Suprapubic skin (tissue), 4 donors: ENCODE measurements around the gene AQP3.

ENCODE experiments used
- EP300 ChIP-seq: sonication (generic); formaldehyde crosslinking; IDR thresholded peaks from one replicate; pipeline ENCODE4 v1.6.1; 2017; ENCODE audit warnings: antibody characterized with exemption
- POLR2A ChIP-seq, 2 donors: fragments of 450-650 bp; IDR thresholded peaks; one replicate each; pipeline ENCODE4 v1.6.1; 2017; ENCODE audit warnings: antibody characterized with exemption in 2 of 2, mild to moderate bottlenecking in 2 of 2, moderate library complexity in 2 of 2
- POLR2AphosphoS5 ChIP-seq, 3 donors: sonication (generic); formaldehyde crosslinking; IDR thresholded peaks; one replicate each; pipeline ENCODE4 v1.6.1; 2017; ENCODE audit warnings: antibody characterized with exemption in 3 of 3
- TF ChIP-seq, protein P1 (sequence below), 2 donors: fragments of 200-600 bp in 1 of 2; fragments of 450-650 bp in 1 of 2; sonication (generic) in 1 of 2; IDR thresholded peaks; one replicate each; pipeline ENCODE4 v1.5.1; 2016 to 2019; ENCODE audit warnings: antibody characterized with exemption in 2 of 2, mild to moderate bottlenecking in 1 of 2, moderate library complexity in 1 of 2

DNA sequence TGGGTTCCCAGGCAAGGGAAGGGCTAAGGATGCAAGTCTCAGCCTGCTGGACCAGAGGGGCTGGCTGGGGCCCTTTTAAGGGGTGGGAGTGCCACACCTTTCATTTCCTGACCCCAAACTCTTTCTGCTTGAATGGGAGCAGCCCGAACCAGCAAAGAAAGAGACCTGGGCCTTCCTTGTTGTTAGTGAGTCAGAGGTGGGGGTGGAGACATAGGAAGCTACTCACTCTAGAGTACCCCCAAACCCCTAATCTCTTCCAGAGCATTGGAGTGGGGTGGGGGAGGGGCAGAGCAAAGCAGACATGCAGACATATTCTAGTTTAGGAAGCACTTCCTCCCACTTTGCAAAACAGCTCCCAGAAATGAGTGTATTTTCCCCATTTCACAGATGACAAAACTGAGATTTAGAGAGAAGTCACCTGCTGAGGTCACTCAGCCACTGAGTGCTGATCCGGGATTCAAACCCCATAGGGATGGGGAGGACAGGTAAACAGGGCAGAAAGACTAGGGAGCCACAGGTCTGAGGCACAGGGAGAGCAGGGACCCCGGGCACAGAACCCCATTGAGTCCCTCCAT is 6.0 kb upstream of the AQP3 start:
- TF ChIP-seq, protein P1, sequence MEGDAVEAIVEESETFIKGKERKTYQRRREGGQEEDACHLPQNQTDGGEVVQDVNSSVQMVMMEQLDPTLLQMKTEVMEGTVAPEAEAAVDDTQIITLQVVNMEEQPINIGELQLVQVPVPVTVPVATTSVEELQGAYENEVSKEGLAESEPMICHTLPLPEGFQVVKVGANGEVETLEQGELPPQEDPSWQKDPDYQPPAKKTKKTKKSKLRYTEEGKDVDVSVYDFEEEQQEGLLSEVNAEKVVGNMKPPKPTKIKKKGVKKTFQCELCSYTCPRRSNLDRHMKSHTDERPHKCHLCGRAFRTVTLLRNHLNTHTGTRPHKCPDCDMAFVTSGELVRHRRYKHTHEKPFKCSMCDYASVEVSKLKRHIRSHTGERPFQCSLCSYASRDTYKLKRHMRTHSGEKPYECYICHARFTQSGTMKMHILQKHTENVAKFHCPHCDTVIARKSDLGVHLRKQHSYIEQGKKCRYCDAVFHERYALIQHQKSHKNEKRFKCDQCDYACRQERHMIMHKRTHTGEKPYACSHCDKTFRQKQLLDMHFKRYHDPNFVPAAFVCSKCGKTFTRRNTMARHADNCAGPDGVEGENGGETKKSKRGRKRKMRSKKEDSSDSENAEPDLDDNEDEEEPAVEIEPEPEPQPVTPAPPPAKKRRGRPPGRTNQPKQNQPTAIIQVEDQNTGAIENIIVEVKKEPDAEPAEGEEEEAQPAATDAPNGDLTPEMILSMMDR (IDR thresholded peaks at IDR 0.05): no peak
- TF ChIP-seq EP300: no peak
- TF ChIP-seq POLR2A (IDR thresholded peaks at IDR 0.05): no peak
- TF ChIP-seq POLR2AphosphoS5 (IDR thresholded peaks at IDR 0.05): no peak
